Effector CD8-positive, alpha-beta T cell (primary cell): Measurements from ENCODE around the gene HSD17B3.
"Not testable (repeated sequence)": the region's sequence is repeated elsewhere in the genome, so short reads cannot be mapped to it uniquely, and the experiment has no call there.

Experiments used
- DNase-seq: peaks from one replicate; lab custom pipeline; 2025; lab: John Stamatoyannopoulos, UW

Gene HSD17B3

GRCh38 chr9:96236337-96236736 lies 65.6 kb downstream of the HSD17B3 start:
- not testable (repeated sequence) for DNase-seq

- DNase-seq: no peak
These were observed 69.3 kb downstream of the HSD17B3 start for GRCh38 chr9:96232539-96233241.

DNA sequence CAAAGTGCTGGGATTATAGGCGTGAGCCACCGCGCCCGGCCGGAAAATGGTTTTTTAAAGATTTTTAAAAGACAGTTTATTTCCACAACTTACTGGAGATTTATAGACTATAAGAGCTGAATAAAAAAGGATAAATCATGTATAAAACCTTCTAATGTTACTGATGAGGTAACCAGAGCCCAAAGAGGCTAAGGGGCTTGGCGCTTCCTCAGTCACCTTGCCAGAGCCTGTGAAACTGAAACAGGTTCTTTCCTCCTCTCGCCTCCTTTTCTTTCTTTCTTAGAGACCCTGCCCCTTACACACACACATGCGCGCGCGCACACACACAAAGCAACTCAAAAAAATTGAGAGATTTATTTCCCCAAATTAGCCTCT lies 69.8 kb downstream of the HSD17B3 start:
- DNase-seq: no peak

GRCh38 chr9:96230002-96230401 lies 72.0 kb downstream of the HSD17B3 start:
- no peak for DNase-seq

DNA sequence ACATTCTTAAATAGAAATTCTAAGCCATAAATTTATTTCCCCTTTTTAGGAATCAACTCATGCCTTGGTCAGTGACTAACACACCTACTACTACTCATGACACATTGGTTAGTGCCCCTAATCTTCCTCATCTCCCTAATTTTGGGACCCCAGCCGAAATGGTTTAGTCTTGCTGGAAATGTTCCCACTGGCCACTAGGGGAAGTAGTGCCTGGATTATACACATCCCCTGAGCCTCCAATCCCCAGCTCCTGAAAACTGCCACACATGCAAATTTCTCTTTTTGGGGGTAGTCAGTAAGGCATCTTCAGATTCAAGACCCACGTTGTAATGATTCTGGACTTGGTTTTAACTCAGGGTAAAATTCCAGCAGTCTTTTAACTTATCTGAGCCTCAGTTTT lies 79.8 kb downstream of the HSD17B3 start:
- DNase-seq: no peak

- DNase-seq: no peak
These were observed 82.1 kb downstream of the HSD17B3 start for GRCh38 chr9:96219900-96220257.

GRCh38 chr9:96219026-96219899 lies 82.7 kb downstream of the HSD17B3 start:
- DNase-seq: peak; percentile 19

- DNase-seq: peak; percentile 53
These were observed 84.0 kb downstream of the HSD17B3 start for GRCh38 chr9:96217754-96218693.

- no peak for DNase-seq
These were observed 84.7 kb downstream of the HSD17B3 start for GRCh38 chr9:96217294-96217707.

GRCh38 chr9:96216583-96216982 lies 85.4 kb downstream of the HSD17B3 start:
- no peak for DNase-seq

- DNase-seq: no peak
These were observed 86.1 kb downstream of the HSD17B3 start for GRCh38 chr9:96215841-96216240.

DNA sequence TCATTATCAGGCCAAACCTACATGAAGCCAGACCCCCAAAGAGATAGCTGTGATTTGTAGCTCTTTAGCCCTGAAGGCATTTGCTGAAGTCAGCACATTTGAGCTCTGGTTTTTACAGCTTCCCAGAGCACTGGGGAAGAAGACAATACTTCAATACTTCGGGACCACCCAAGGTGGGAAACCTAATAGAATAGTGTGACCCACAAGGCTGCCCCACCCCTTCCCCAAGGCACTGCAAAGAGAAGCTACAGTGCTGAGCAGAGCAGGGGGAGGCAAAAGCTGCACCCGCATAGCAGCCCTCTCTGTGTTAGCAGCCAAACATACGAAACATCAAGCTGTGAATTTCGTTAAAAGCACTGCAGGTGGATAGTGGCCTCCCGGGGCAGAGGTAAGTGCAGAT lies 87.3 kb downstream of the HSD17B3 start:
- no peak for DNase-seq

- no peak for DNase-seq
These were observed 92.3 kb downstream of the HSD17B3 start for GRCh38 chr9:96209407-96210271.

DNA sequence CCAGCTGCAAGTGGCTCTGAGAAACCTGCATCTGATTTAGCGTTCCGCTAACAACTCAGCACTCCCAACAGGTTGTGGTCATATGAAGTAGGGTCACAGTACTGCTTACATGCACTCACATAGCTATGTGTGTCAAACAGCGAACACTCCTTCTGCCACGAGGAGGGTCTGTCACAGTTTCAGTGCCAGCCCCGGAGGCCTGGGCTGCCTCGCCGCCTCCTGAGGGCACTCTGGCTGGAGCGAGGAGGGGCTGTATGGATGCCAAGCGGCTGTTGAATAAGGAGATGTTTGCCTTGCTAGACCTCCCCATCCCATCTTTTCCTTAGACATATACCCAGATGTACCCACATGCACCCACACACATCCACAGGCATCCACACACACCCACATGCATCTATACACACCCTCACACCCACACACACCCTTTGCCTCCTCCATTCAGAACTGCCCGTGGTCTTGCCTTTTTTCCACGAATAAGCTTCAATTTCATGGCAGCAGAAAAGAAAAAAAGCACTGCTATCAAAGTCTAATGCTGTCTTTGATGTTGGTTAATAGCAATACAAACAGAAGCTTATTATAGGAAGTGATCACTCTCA lies 95.7 kb downstream of the HSD17B3 start:
- DNase-seq: no peak

DNA sequence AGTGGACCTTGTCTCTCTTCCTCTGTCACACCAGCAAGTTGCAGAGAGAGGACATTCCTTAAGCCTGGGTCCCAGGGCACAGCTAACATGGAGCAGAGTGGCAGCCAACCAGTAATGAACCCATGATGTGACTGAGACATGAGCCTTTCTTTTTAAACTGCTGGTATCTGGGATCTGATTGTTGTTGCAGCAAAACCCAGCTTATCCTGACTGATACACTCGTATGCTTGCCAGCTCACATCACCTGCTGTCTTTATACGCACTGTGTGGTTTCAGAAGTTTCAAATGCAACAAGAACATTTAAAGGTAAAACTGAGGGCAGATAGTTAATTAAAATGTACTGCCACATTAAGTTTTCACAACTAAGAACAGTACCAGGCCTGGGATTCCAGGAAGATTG lies 97.1 kb downstream of the HSD17B3 start:
- no peak for DNase-seq

- DNase-seq: no peak
These were observed 98.0 kb downstream of the HSD17B3 start for GRCh38 chr9:96203867-96204501.

DNA sequence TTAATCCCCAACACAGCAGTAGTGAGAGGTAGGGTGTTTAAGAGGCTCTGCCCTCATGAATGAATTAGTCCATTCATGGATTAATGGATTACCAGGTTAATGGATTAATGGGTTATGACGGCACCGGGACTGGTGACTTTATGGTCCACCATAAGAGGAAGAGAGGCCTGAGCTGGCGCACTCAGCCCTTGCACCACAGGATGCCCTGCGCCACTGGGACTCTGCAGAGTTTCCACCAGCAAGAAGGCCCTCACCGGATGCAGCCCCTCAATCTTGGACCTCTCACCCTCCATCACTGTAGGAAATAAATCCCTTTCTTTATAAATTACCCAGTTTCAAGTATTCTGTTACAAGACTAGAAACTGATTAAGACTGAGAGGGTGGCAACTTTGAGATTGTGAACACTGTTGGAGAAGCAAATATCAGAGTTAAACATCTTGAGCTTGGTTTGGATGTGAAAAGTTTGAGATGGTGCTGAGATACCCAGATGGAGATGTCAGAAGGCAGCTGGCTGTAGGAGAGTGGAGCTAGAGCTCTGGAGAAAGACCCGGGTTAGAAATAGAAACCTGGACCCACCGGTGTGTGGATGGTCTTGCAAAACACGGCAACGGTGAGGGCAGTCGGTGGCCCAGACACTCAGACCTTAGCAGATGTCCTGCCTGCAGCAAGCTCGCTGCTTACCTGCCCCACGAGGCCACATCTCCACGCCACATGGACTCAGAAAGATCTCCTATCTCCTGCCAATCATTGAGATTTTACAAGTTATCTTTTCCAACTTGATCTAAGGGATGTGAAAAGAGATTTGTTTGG lies 98.8 kb downstream of the HSD17B3 start:
- DNase-seq: no peak

DNA sequence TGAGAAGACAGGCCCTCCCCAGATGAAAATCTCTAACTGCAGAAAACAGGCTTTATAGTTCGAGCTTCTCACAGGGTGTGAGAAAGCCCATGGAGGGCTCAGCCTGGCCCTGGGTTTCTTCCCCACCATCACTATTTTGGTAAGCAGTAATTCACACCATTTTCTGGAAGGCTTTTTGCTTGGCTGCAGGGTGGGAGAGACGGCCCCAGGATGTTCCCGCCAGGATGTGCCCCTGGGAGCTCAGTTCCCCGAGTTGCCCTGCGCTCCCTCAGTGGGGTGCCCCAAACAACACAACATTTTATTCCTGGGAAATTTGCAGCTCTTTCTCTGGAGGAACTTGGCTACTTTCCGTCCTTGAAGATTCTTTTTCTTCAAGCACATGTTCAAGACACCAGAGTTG lies 100.8 kb downstream of the HSD17B3 start:
- DNase-seq: no peak

GRCh38 chr9:96199006-96199405 lies 103.0 kb downstream of the HSD17B3 start:
- DNase-seq: no peak

GRCh38 chr9:96195541-96195940 lies 106.4 kb downstream of the HSD17B3 start:
- DNase-seq: no peak
